Epithelial cell of prostate (primary cell): ENCODE measurements around the gene CTNS.
"Not testable (repeated sequence)": the region's sequence is repeated elsewhere in the genome, so short reads cannot be mapped to it uniquely, and the experiment has no call there.

Source experiments
- DNase-seq: peaks from one replicate; pipeline ENCODE4 v3.0.0-alpha.2; 2011; ENCODE audit warnings: low read depth, low spot score
- H3K27ac ChIP-seq: fragments of 450-650 bp; 2 replicates; pipeline ENCODE4 v1.5.1; 2017; ENCODE audit warnings: mild to moderate bottlenecking

CTNS gene

GRCh38 chr17:3681057-3681456 is 44.5 kb downstream of the CTNS start:
- no peak overlapping the region for H3K27ac ChIP-seq
- DNase-seq: no peak

GRCh38 chr17:3681565-3681964 is 45.0 kb downstream of the CTNS start:
- no peak for DNase-seq
- H3K27ac ChIP-seq: no peak overlapping the region

GRCh38 chr17:3682033-3682432 is 45.5 kb downstream of the CTNS start:
- DNase-seq: no peak
- H3K27ac ChIP-seq: no peak overlapping the region

- H3K27ac ChIP-seq: no peak overlapping the region
- no peak for DNase-seq
Measured at GRCh38 chr17:3683054-3683511, 46.5 kb downstream of the CTNS start.

- DNase-seq: no peak
- H3K27ac ChIP-seq: no peak overlapping the region
Measured at GRCh38 chr17:3685174-3685573, 48.6 kb downstream of the CTNS start.

GRCh38 chr17:3688027-3688553 is 51.5 kb downstream of the CTNS start:
- H3K27ac ChIP-seq: no peak overlapping the region
- no peak for DNase-seq

- DNase-seq: no peak
- H3K27ac ChIP-seq: no peak overlapping the region
Measured at GRCh38 chr17:3688852-3689261, 52.3 kb downstream of the CTNS start.

- no peak overlapping the region for H3K27ac ChIP-seq
- DNase-seq: no peak
Measured at GRCh38 chr17:3689262-3690093, 52.9 kb downstream of the CTNS start.

- no peak for DNase-seq
- no peak overlapping the region for H3K27ac ChIP-seq
Measured at GRCh38 chr17:3690094-3690715, 53.6 kb downstream of the CTNS start.

- no peak for DNase-seq
- no peak overlapping the region for H3K27ac ChIP-seq
Measured at GRCh38 chr17:3691617-3692067, 55.1 kb downstream of the CTNS start.

- DNase-seq: no peak
- H3K27ac ChIP-seq: no peak overlapping the region
Measured at GRCh38 chr17:3692346-3692745, 55.8 kb downstream of the CTNS start.

- H3K27ac ChIP-seq: no peak overlapping the region
- DNase-seq: no peak
Measured at GRCh38 chr17:3693141-3693540, 56.6 kb downstream of the CTNS start.

GRCh38 chr17:3693829-3694231 is 57.3 kb downstream of the CTNS start:
- no peak overlapping the region for H3K27ac ChIP-seq
- no peak for DNase-seq

- H3K27ac ChIP-seq: no peak overlapping the region
- no peak for DNase-seq
Measured at GRCh38 chr17:3695129-3695722, 58.7 kb downstream of the CTNS start.

GRCh38 chr17:3695723-3696411 is 59.3 kb downstream of the CTNS start, which contains the start of gene P2RX5:
Gene P2RX5 (minus strand): TSS chr17:3696155. CDS start chr17:3696005, 150 bp downstream.
- no peak within 1 kb of the TSS for H3K27ac ChIP-seq
- DNase-seq: no peak

GRCh38 chr17:3697103-3697476 is 60.5 kb downstream of the CTNS start:
- DNase-seq: no peak

GRCh38 chr17:3698139-3698538 is 61.6 kb downstream of the CTNS start:
- DNase-seq: no peak
- no peak overlapping the region for H3K27ac ChIP-seq

More at GRCh38 chr17:3697103-3697476, 60.5 kb downstream of the CTNS start:
- H3K27ac ChIP-seq: no peak overlapping the region

- DNase-seq: no peak
- H3K27ac ChIP-seq: no peak overlapping the region
Measured at GRCh38 chr17:3699951-3700350, 63.4 kb downstream of the CTNS start.

- not testable (repeated sequence) for DNase-seq, H3K27ac ChIP-seq
Measured at GRCh38 chr17:3702041-3702539, 65.5 kb downstream of the CTNS start.
